Smooth muscle cell (in vitro differentiated cells): ENCODE data around the gene TCEA3. TPM values are rescaled to one million over a fixed set of nuclear protein-coding genes. Genes with fewer than 3 reads are reported as not detected.

Experiments used
- DNase-seq: peaks from one replicate; lab custom pipeline; 2025; ENCODE audit not compliant: unreplicated experiment; lab: John Stamatoyannopoulos, UW
- H2AFZ ChIP-seq: fragments of 200-600 bp; sonication (generic); 2 replicates; pipeline ENCODE4 v1.6.0; 2016; ENCODE audit warnings: antibody characterized with exemption, low read depth, mild to moderate bottlenecking
- H3F3A ChIP-seq: fragments of 200-600 bp; sonication (generic); 2 replicates; pipeline ENCODE4 v1.6.0; 2017; ENCODE audit warnings: antibody characterized with exemption, low read depth
- H3K27ac ChIP-seq: fragments of 200-600 bp; sonication (generic); 2 replicates; pipeline ENCODE4 v1.5.1; 2016; ENCODE audit warnings: low read depth, mild to moderate bottlenecking
- H3K27me3 ChIP-seq: fragments of 200-600 bp; sonication (generic); 2 replicates; pipeline ENCODE4 v1.6.1; 2016; ENCODE audit warnings: low read depth, mild to moderate bottlenecking
- H3K36me3 ChIP-seq: fragments of 200-600 bp; sonication (generic); 2 replicates; pipeline ENCODE4 v1.5.1; 2016; ENCODE audit warnings: low read depth
- H3K4me1 ChIP-seq: fragments of 200-600 bp; sonication (generic); 2 replicates; pipeline ENCODE4 v1.5.1; 2016; ENCODE audit warnings: low read depth
- H3K4me2 ChIP-seq: fragments of 200-600 bp; sonication (generic); 2 replicates; pipeline ENCODE4 v1.6.0; 2016; ENCODE audit warnings: mild to moderate bottlenecking
- H3K4me3 ChIP-seq: fragments of 200-600 bp; sonication (generic); 2 replicates; pipeline ENCODE4 v1.5.1; 2016; ENCODE audit warnings: mild to moderate bottlenecking
- H3K79me2 ChIP-seq: fragments of 200-600 bp; sonication (generic); 2 replicates; pipeline ENCODE4 v1.6.0; 2016; ENCODE audit warnings: low read depth, mild to moderate bottlenecking
- H3K9ac ChIP-seq: fragments of 200-600 bp; sonication (generic); 2 replicates; pipeline ENCODE4 v1.6.0; 2016; ENCODE audit warnings: low read depth
- H3K9me3 ChIP-seq: fragments of 200-600 bp; sonication (generic); replicated peaks from 2 replicates; pipeline ENCODE4 v1.5.1; 2016; ENCODE audit warnings: low read depth
- H4K20me1 ChIP-seq: fragments of 200-600 bp; sonication (generic); 2 replicates; pipeline ENCODE4 v1.6.0; 2016; ENCODE audit warnings: low read depth
- WGBS: methylation state at CpG from one replicate; pipeline ENCODE4 v1.1.7; 2016; ENCODE audit warnings: low lambda C conversion rate; 5-methylcytosine and 5-hydroxymethylcytosine counted together
- polyA plus RNA-seq: library from polyadenylated mRNA; unstranded; fragments of >200 nt; fragmentation: Nextera tagmentation; extraction: Ambion mirVana; gene quantifications from 2 replicates; pipeline ENCODE4 v1.2.1, GENCODE V29; 2016
- total RNA-seq: library from RNA; depleted of rRNA; stranded (reverse); fragments of >200 nt; gene quantifications from 2 replicates; pipeline ENCODE4 v1.2.3, GENCODE V29; 2014
- TF ChIP-seq, protein P1 (sequence below): fragments of 200-600 bp; sonication (generic); IDR thresholded peaks from 2 replicates; pipeline ENCODE4 v1.5.1; 2017; ENCODE audit warnings: borderline replicate concordance, mild to moderate bottlenecking, antibody characterized with exemption; ENCODE audit not compliant: insufficient read depth, poor library complexity, severe bottlenecking

TCEA3 gene
- total and polyA plus RNA-seq, 2 experiments from 2014 or later: 8.2 to 19.2 TPM

DNA sequence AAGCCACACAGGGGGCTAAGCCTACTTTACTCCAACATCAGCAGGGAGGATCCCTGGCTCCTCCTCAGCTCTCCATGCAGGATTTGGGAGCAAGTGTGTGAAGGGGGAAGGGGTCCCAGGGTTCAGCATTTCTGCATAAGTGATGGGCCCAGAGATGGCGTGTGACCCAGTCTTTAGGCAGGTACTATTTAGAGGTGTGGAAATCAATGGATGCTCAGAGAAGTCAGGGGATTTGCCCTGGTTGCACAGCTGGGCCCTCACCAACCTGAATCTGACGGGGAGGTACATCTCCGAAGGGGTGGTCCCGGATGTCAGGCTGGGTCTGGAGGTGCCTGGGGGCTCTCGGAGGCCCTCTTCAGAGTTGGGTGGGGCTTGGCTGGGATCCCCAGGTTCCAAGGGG, 6.9 kb upstream of the TCEA3 start:
- H3K9me3 ChIP-seq: no peaks in the 10 kb centered on the region
- H3K4me2 ChIP-seq: no peak overlapping the region
- H3F3A ChIP-seq: no peaks in the 10 kb centered on the region
- TF ChIP-seq, protein P1, sequence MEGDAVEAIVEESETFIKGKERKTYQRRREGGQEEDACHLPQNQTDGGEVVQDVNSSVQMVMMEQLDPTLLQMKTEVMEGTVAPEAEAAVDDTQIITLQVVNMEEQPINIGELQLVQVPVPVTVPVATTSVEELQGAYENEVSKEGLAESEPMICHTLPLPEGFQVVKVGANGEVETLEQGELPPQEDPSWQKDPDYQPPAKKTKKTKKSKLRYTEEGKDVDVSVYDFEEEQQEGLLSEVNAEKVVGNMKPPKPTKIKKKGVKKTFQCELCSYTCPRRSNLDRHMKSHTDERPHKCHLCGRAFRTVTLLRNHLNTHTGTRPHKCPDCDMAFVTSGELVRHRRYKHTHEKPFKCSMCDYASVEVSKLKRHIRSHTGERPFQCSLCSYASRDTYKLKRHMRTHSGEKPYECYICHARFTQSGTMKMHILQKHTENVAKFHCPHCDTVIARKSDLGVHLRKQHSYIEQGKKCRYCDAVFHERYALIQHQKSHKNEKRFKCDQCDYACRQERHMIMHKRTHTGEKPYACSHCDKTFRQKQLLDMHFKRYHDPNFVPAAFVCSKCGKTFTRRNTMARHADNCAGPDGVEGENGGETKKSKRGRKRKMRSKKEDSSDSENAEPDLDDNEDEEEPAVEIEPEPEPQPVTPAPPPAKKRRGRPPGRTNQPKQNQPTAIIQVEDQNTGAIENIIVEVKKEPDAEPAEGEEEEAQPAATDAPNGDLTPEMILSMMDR: no peak
- H3K4me3 ChIP-seq: no peak overlapping the region
- H3K27me3 ChIP-seq: no peaks in the 10 kb centered on the region
- no peak overlapping the region for H3K9ac ChIP-seq
- no peak overlapping the region for H3K27ac ChIP-seq
- H3K4me1 ChIP-seq: no peaks in the 10 kb centered on the region
- no peaks in the 10 kb centered on the region for H4K20me1 ChIP-seq
- no peaks in the 10 kb centered on the region for H3K79me2 ChIP-seq
- 100% methylated on average over 5 of the region's 5 CpGs for WGBS
- H3K36me3 ChIP-seq: no peaks in the 10 kb centered on the region
- no peak overlapping the region for H2AFZ ChIP-seq
- DNase-seq: no peak

DNA sequence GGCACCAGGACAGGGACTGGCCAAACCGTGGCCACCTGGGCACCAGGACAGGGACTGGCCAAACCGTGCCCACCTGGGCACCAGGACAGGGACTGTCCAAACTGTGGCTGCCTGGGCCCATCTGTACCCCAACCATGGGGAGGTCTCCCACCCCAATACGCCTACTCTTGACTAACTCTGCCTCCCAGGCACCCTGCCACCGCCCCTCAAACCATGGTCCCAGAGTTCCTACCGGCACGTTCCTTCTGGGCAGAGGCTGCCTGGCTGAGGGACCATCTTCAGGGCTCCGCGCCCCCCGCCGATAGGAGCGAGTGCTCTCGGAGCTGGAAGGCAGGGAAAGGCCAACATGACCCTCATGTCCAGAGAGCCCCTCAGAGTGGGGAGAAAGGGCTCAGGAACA, 6.3 kb upstream of the TCEA3 start:
- Histone ChIP-seq H3K4me1 (no peaks in the 10 kb centered on the region), H3K9ac (no peak overlapping the region), H3K4me3 (no peak overlapping the region), H4K20me1 (no peaks in the 10 kb centered on the region), H3K27ac (no peak overlapping the region), H3K9me3 (no peaks in the 10 kb centered on the region), H2AFZ (no peak overlapping the region), H3K4me2 (no peak overlapping the region), H3K79me2 (no peaks in the 10 kb centered on the region), H3K36me3 (no peaks in the 10 kb centered on the region), H3F3A (no peaks in the 10 kb centered on the region), H3K27me3 (no peaks in the 10 kb centered on the region)
- TF ChIP-seq, protein P1: no peak
- DNase-seq: no peak
- 98% methylated on average over 12 of the region's 12 CpGs for WGBS

DNA sequence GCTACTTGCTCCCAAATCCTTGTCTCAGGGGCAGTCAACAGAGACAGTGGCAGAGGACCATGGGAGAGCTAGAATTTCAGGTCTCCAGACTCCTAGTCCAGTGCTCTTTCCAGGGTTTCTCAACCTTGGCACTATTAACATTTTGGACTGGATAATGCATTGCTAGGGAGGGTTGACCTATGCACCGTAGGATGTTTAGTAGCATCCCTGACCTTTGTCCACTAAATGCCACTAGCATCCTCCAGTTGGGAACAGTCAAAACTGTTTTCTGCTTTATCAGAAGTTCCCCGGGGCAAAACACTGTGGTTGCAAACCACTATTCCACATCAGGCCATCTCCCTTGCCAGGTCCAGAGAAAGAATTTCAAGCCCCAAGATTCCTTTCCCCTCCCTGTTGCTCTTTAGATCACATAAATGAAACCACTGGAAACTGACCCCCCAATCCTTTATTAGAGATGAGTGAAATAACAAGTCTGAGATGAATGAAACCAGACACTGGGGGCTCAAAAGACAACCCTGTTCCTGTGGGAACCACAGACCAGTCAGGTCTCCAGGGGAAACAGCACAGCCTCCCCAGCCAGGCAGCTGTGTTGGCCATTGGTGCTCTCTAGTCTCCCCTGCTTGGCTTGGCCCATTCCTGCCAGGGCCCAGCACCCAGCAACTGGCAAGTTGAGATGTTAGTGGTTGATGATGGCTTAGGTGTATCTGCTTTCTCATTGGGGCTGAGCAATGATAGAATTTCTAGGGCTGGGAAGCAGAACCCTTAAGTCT, 3.8 kb upstream of the TCEA3 start:
- H3K9ac ChIP-seq: no peak overlapping the region
- no peaks in the 10 kb centered on the region for H3F3A ChIP-seq
- TF ChIP-seq, protein P1: no peak
- H2AFZ ChIP-seq: no peak overlapping the region
- H3K27me3 ChIP-seq: no peaks in the 10 kb centered on the region
- H3K4me2 ChIP-seq: no peak overlapping the region
- no peaks in the 10 kb centered on the region for H3K9me3 ChIP-seq
- H3K27ac ChIP-seq: no peak overlapping the region
- WGBS: 92% methylated on average over 2 of the region's 2 CpGs
- H3K36me3 ChIP-seq: no peaks in the 10 kb centered on the region
- no peaks in the 10 kb centered on the region for H4K20me1 ChIP-seq
- H3K4me1 ChIP-seq: peaks cover 8% of the 10 kb centered on the region
- no peaks in the 10 kb centered on the region for H3K79me2 ChIP-seq
- H3K4me3 ChIP-seq: no peak overlapping the region
- no peak for DNase-seq

DNA sequence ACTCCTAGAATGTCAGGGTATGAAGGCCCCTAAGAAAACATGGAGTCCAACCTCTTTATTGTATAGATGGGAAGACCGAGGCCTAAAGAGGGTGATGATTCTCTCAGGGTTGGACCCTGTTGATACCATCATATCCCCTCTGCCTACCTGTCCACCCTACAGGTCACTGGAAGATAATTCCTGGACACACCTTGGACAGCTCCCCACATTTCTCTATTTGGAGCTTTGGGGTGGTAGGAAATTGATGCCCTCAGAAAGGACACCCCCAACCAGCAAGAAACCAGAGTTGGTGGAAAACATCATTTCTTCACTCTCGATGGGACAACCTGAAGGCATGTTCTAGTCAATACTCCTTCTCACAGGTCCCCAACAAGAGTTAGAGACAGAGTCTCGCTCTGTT, 3.0 kb upstream of the TCEA3 start:
- no peaks in the 10 kb centered on the region for H3K36me3 ChIP-seq
- H3K79me2 ChIP-seq: no peaks in the 10 kb centered on the region
- H3K4me1 ChIP-seq: peaks cover 8% of the 10 kb centered on the region
- H3K4me3 ChIP-seq: no peak overlapping the region
- TF ChIP-seq, protein P1: no peak
- H3K9me3 ChIP-seq: no peaks in the 10 kb centered on the region
- H3K27me3 ChIP-seq: no peaks in the 10 kb centered on the region
- no peaks in the 10 kb centered on the region for H4K20me1 ChIP-seq
- H3K9ac ChIP-seq: no peak overlapping the region
- H2AFZ ChIP-seq: no peak overlapping the region
- H3K4me2 ChIP-seq: no peak overlapping the region
- no peak overlapping the region for H3K27ac ChIP-seq
- WGBS: 93% methylated on average over 3 of the region's 3 CpGs
- DNase-seq: no peak
- peaks cover 3% of the 10 kb centered on the region for H3F3A ChIP-seq
